A549 treated with Mapracorat at 1 μM for 4 hours (cell line): ENCODE results near the gene ACRV1. TPM values are rescaled to one million over a fixed set of nuclear protein-coding genes. Genes with fewer than 3 reads are reported as not detected.

Experiments used
- total RNA-seq: library from RNA; stranded (reverse); fragments of 200-300 nt; extraction: Qiagen RNA extraction; gene quantifications from 5 replicates; pipeline ENCODE4 v1.2.3, GENCODE V29; 2022

ACRV1 gene
- 0.17 TPM in 1 of 5 replicates, not detected in the others for total RNA-seq

GRCh38 chr11:125680747-125681146, at the start of gene ACRV1:
TSS of gene ACRV1 (minus strand) at chr11:125680847. CDS start at chr11:125680780, 67 bp downstream.

GRCh38 chr11:125624756-125625213, 55.9 kb downstream of the ACRV1 start, which contains the start of gene CHEK1:
TSS of gene CHEK1 (plus strand) at chr11:125625163. CDS start at chr11:125626769, 1,606 bp downstream.

Other genes with a start within 250 kb of the ACRV1 start
- 0.45 to 1.1 TPM (median 0.70 TPM) in 5 replicates for gene FEZ1, start 184.6 kb downstream of the ACRV1 start, total RNA-seq
- 99.7 to 109 TPM (median 105 TPM) in 5 replicates for gene EI24, start 111.4 kb downstream of the ACRV1 start, total RNA-seq
- gene STT3A, start 88.0 kb downstream of the ACRV1 start, total RNA-seq: 89.0 to 96.1 TPM (median 92.0 TPM) in 5 replicates
- 27.5 to 34.0 TPM (median 31.4 TPM) in 5 replicates for gene CHEK1, start 55.7 kb downstream of the ACRV1 start, total RNA-seq
- not detected in 5 replicates for gene PATE1, start 65.4 kb upstream of the ACRV1 start, total RNA-seq
- not detected in 5 replicates for gene PATE2, start 98.0 kb upstream of the ACRV1 start, total RNA-seq
- not detected in 5 replicates for gene PATE3, start 107.3 kb upstream of the ACRV1 start, total RNA-seq
- not detected in 5 replicates for gene PATE4, start 152.5 kb upstream of the ACRV1 start, total RNA-seq
- 11.4 to 14.5 TPM (median 12.9 TPM) in 5 replicates for gene HYLS1, start 206.8 kb upstream of the ACRV1 start, total RNA-seq
- gene PUS3, start 222.4 kb upstream of the ACRV1 start, total RNA-seq: 5.0 to 11.5 TPM (median 6.3 TPM) in 5 replicates
- gene DDX25, start 223.7 kb upstream of the ACRV1 start, total RNA-seq: not detected in 5 replicates